GM19372 (cell line): ENCODE data around the gene DEAF1.
"Not testable (repeated sequence)": the region's sequence is repeated elsewhere in the genome, so short reads cannot be mapped to it uniquely, and the experiment has no call there.

Experiments
- ATAC-seq: cut with Tn5 transposase; IDR thresholded peaks from one replicate; pipeline ENCODE4 v1.9.1; 2021; ENCODE audit warnings: mild to moderate bottlenecking, low read depth, moderate library complexity; ENCODE audit not compliant: unreplicated experiment

DEAF1 gene

DNA sequence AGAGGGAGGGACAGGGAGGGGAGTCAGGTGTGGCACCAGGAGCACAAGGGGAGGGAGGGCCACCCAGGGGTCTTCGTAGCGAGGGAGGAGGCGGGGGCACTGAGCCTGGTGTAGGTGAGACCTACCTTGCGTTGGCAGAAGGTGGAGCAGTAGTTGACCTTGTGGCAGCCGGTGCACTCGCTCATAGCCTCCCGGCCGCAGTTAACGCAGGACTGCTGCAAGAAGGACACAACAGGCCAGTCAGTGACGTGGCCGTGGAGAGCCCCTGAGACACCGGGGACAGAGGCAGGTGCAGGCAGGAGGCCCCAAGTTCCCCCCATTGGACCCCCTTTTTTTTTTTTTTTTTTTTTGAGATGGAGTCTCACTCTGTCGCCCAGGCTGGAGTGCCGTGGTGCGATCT is 41.2 kb downstream of the DEAF1 start:
- ATAC-seq = no peak

DNA sequence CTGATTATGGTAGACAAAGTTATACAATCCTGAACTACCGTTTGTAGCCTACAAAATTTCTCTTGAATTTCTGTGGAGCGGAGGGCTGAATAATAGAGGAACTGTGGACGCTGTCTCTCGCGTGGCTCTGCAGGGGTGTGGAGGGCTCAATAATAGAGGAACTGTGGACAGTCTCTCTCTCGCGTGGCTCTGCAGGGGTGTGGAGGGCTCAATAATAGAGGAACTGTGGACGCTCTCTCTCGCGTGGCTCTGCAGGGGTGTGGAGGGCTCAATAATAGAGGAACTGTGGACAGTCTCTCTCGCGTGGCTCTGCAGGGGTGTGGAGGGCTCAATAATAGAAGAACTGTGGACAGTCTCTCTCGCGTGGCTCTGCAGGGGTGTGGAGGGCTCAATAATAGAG is 41.9 kb downstream of the DEAF1 start:
- not testable (repeated sequence) for ATAC-seq

DNA sequence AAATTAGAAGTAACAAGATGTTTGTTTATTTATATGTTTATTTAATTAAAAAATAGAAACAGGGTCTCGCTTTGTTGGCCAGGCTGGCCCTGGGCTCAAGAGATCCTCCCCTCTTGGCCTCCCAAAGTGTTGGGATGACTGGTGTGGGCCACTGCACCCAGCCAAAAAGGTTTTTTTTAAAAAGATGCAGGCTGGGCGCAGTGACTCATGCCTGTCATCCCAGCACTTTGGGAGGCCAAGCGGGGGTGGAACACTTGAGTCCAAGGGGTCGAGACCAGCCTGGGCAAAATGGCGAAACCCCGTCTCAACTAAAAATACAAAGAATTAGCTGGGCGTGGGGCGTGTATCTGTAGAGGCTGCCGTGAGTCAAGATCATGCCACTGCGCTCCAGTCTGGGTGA is 44.5 kb downstream of the DEAF1 start:
- no peak for ATAC-seq

DNA sequence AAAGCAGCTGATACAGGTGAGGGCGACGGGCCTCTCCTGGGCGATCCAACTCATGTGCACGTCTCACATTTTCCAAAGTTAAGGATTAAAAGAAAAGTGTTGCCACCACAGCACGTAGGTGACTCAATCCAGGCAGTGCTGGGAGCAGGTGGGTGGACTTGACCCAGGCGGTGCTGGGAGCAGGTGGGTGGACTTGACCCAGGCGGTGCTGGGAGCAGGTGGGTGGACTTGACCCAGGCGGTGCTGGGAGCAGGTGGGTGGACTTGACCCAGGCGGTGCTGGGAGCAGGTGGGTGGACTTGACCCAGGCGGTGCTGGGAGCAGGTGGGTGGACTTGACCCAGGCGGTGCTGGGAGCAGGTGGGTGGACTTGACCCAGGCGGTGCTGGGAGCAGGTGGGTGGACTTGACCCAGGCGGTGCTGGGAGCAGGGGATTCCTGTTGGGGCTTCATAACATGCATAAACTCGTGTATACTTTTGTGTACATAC is 47.3 kb downstream of the DEAF1 start:
- ATAC-seq = not testable (repeated sequence)

DNA sequence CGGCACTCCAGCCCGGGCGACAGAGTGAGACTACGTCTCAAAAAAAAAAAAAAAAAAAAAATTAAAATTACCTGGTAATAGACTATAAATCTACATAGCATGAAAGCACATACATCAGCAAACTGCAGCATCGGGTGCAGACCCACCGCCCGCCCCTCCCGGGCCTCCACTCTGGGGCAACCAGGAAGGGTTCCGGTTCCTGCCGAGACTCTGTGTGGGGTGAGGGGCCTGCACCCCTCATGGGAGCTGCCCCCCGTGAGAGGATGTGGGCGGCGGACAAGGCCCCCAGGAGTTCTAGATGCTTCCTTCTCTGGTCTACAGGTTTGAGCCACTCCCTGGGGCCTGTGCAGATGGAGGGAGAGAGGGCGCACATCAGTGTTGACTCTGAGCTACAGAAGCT is 48.8 kb downstream of the DEAF1 start:
- no peak for ATAC-seq

DNA sequence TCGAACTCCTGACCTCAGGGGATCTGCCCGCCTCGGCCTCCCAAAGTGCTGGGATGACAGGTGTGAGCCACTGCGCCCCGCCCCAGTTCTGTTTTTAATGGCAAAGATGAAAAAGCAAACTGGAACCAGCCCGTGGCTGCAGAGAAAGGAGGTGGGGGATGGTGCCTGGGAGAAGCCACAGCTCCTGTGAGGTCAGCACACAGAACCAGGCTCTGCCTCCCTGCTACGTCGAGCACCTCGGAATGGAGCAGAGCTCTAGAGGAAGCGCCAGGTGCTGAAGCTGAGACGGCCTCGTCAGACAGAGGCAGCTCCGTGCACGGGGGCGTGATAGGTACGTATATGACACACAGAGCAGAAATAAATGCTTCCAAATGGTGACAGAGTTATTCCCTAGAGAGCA is 49.5 kb downstream of the DEAF1 start:
- no peak for ATAC-seq

DNA sequence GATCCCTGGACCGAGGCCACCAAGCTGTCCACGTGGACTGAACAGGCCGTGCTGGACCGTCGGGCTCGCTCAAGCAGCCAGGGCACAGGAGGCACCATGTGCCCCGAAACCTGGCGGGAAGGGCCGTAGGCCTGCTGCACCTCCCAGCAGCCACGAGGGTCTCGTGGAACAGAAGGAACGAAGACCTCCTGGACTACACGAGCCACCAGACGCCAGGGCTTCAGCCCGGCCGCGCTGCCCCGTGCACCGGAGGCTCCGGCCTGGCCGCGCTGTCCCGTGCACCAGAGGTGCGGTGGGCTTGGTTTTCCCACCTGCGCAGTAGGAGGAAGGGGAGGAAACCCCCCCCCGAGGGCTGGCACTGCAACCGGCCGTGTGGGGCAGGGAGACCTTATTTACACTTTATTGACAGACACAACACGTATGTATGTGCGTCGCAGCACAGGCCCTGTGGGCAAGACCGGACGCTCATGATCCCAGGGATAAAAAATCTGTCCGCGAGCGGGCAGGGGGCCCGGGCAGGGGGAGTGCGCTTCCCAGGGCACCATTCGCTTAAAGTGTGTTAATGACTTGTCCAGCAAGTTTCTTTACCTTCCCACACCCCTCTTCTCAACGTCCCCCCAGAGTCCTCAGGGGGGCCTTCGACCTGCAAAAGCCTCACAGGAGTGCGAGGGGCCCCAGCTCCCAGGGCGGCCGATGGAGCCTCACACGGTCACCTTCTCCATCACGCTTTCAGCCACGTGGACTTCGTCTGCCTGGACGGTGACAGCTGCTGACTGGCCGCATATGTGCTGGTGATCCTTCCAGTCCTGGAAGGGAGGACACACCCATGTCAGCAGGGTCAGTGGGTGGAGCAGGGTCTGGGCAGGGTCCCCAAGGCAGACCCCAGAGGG is 50.9 kb downstream of the DEAF1 start:
- no peak for ATAC-seq

DNA sequence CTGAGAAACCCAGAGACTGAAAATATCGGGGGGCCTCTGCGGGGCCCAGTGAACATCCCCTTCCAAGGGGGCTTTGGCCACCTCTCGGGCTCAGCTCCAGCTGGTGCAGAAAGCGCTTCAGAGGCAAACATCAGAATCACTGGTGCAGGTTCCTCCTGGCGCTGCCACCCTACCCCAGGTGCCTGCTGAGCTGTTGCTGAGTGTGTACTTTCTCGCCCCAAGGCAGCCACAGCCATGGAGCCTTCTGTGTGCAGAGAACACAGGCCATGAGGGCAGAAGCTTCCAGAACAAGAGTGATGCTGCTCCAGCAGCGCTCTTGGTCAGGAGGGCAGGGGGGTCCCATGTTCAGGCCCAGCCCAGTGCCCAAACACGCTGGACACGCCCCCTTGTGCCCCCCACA is 51.7 kb downstream of the DEAF1 start:
- ATAC-seq = no peak

DNA sequence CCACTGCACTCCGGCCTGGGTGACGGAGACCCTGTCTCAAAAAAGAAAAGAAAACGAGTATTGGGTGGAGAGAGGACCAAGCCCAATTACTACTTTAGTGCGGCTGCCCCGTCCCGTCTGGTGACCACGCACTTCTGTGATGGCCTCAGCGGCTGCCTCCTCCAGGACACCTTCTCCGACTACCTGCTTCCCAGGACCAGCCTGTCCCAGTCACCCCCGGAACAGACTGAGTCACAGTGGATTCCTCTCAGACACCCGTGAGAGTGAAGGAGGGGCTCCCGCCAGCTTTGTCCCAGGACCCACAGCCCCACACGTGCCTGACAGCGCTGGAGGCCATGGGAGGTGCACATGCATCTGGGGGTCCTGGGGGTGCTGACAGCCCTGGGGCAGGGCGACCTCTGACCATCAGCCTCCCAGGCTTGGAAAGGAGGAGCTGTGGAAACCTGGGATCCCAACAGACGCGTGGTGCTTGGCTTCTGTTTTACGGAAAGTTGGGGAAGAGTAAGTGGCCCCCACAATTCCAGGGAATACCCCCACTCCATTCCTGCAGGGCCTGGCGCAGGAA is 53.1 kb downstream of the DEAF1 start:
- ATAC-seq = no peak

DNA sequence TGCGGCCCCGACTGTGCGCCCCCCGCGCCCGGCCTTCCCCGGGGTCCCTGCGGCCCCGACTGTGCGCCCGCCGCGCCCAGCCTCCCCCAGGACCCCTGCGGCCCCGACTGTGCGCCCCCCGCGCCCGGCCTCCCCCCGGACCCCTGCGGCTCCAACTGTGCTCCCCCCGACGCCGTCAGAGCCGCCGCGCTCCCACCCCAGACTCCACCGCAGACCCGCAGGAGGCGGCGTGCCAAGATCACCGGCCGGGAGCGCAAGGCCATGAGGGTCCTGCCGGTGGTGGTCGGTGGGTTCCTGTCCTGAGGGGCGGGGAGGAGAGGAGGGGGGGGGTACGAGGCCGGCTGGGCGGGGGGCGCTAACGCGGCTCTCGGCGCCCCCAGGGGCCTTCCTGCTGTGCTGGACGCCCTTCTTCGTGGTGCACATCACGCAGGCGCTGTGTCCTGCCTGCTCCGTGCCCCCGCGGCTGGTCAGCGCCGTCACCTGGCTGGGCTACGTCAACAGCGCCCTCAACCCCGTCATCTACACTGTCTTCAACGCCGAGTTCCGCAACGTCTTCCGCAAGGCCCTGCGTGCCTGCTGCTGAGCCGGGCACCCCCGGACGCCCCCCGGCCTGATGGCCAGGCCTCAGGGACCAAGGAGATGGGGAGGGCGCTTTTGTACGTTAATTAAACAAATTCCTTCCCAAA is 54.9 kb downstream of the DEAF1 start:
- no peak for ATAC-seq

DNA sequence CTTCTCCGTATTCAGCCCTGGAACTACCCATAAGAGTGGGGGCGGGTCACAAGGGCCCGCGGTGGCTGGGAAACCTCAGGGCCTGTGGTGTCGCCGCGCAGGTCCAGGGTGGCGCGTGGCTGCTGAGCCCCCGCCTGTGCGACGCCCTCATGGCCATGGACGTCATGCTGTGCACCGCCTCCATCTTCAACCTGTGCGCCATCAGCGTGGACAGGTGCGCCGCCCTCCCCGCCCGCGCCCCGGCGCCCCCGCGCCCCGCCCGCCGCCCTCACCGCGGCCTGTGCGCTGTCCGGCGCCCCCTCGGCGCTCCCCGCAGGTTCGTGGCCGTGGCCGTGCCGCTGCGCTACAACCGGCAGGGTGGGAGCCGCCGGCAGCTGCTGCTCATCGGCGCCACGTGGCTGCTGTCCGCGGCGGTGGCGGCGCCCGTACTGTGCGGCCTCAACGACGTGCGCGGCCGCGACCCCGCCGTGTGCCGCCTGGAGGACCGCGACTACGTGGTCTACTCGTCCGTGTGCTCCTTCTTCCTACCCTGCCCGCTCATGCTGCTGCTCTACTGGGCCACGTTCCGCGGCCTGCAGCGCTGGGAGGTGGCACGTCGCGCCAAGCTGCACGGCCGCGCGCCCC is 55.6 kb downstream of the DEAF1 start:
- ATAC-seq = no peak

DNA sequence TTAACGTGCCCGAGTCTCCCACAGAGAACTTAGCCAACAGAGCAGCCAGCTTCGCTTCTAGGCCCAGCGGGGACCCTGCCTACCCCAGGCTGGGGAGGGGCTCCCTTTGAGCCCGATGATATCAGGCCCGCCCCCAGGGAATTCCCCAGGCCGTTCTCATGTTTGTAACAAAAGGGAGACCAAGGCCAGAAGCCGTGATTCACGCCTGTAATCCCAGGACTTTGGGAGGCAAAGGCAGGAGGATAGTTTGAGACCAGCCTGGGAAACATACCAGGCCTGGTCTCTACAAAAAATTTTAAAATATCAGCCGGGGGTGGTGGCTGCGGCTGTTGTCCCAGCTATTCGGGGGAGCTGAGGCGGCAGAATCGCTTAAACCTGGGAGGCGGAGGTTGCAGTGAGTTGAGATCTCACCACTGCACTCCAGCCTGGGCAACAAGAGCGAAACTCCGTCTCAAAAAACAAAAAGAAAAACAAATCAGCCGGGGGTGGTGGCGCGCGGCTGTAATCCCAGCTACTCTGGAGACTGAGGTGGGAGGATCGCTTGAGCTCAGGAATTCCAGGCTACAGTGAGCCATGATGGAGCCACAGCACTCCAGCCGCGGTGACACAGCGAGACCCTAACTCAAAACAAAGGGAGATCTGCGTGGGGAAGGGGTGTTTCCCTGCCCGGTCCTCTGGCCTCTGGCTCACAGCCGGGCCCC is 56.2 kb downstream of the DEAF1 start:
- no peak for ATAC-seq

DNA sequence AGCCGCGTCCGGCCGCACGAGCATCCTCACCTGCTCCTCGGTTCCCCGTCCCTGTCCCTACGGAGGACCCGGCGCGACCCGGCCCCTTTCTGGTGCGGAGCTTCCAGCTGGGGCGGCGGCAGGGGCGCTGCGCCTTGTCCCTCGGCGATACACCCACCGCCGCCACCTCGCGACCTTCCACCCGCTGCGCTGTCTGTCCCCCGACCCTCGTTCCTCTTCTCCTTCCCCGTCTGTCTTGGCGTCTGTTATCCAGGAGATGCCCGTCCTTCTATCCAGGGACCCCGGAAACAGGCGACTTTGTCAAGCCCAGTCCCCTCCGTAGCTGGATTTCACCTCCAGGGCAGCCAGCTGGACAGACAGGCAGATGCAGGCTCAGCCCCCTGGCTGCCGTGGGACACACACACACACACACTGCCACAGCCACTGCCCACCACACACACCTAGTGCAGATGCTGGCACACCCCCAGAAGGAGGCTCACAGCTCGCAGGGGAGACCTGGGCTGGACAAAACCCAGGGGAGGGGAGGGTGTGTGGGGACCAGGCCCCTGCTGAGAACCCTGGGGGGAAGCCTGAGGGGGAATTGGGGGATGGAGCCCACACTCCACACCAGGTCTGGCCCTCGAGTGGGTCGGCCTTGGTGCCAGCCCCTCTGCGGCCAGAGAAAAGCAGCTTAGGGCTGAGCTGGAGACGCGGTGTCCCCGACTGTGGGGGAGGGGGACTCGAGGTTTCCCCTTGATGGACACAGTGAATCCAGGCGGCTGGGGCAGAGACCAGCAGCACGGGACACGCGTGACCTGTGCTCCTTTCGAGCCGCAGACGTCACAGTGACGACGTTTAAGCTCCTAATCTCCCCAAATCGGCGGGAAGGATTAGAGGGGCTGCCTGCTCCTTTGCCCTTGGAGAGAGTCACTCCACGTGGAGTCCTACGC is 57.2 kb downstream of the DEAF1 start:
- ATAC-seq = no peak

DNA sequence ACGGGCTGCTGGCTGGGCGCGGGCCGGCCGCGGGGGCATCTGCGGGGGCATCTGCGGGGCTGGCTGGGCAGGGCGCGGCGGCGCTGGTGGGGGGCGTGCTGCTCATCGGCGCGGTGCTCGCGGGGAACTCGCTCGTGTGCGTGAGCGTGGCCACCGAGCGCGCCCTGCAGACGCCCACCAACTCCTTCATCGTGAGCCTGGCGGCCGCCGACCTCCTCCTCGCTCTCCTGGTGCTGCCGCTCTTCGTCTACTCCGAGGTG is 57.8 kb downstream of the DEAF1 start:
- ATAC-seq = no peak

DNA sequence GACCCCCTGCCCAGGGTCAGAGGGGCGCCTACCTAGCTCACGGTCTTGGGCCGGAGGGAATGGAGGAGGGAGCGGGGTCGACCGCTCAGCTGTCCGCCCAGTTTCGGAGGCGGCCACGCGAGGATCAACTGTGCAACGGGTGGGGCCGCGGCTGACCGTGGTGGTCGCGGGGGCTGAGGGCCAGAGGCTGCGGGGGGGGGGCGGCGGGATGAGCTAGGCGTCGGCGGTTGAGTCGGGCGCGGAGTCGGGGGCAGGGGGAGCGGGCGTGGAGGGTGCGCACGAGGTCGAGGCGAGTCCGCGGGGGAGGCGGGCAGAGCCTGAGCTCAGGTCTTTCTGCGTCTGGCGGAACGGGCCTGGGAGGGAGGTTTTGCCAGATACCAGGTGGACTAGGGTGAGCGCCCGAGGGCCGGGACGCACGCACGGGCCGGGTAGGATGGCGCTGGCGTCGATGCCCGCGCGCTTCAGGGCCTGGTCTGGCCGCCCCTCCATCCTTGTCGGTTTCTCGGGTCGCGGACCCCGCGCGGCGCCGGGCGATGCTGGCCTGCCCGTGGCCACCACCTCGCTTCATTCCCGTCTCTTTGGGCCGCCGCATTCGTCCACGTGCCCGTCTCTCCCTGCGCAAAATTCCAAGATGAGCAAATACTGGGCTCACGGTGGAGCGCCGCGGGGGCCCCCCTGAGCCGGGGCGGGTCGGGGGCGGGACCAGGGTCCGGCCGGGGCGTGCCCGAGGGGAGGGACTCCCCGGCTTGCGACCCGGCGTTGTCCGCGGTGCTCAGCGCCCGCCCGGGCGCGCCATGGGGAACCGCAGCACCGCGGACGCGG is 58.3 kb downstream of the DEAF1 start, which contains the start of gene DRD4:
TSS of gene DRD4 (plus strand) at position 759 of the 822 bp plus-strand sequence. CDS start at position 795, 36 bp downstream.
- no peak for ATAC-seq

DNA sequence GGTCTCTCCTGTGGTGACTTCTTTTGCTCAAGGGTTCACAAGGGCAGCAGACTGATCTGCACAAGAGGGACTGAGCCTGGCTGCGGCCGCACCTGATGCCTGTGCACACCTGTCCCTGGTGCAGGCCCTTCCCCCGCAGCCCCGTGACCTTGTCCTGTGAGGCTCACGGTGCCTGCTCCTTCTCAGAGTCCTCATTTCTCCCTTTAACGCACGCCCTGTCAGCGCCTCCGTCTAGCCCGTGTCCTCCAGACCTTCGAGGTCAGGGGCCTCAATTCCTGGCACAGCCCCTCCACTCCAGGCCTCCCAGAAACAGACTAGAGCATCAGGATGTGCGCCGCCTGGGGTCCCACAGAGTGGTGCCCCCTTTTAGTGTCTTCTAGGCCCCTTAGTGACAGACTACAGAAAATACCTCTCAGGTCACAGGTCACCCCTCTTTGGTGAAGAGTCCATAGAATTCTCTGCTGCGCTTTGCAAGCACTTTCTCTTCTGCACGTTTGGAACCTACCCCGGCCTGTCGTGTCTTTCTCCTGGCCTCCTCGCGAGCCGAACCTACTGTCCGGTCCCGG is 59.0 kb downstream of the DEAF1 start:
- ATAC-seq = no peak

DNA sequence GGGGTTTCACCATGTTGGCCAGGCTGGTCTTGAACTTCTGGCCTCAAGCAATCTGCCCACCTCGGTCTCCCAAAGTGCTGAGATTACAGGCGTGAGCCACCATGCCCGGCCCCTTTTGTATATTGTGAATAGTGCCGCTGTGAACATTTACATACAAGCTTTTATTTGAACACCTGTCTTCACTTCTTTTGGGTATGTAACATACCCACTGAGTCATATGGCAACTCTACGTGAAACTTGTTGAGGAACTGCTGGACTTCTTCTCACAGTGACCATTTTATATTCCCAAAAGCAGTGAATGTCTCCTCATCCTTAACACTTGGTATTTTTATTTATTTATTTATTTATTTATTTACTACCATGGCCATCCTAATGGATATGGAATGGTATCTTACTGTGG is 64.2 kb downstream of the DEAF1 start:
- ATAC-seq = no peak

DNA sequence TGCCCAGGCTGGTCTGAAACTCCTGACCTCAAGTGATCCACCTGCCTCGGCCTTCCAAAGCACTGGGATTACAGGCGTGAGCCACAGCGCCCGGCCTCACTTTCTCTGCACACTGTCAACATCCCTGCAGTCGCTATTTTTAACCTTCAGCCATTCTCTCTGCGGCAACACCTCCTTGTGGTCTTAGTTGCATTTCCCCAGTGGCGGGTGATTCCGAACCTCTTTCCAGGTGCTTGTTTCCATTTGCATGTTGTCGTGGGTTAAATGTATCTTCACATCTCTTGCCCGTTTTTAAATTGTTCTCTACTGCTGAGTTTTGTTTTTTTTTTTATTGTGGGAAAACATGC is 65.8 kb downstream of the DEAF1 start:
- no peak for ATAC-seq
